Right lobe of liver (tissue), 6 donors: ENCODE results near the gene ENPP3. TPM values are rescaled to one million over a fixed set of nuclear protein-coding genes. Genes with fewer than 3 reads are reported as not detected.

Experiments used
- ATAC-seq, 4 donors: fragments of 200-7000 bp; cut with Tn5 transposase; one replicate each; pipeline ENCODE4 v1.9.1; 2020; ENCODE audit warnings: mild to moderate bottlenecking in 4 of 4, moderate library complexity in 4 of 4
- DNase-seq, 3 donors: peaks; one replicate each; pipeline ENCODE4 v3.0.0-alpha.2; 2020
- H3K27ac ChIP-seq, 3 donors: fragments of 200-600 bp; one replicate each; pipeline ENCODE4 v1.8.0; 2022
- H3K27me3 ChIP-seq, 2 donors: fragments of 200-600 bp; one replicate each; pipeline ENCODE4 v1.8.0; 2022
- H3K36me3 ChIP-seq, 4 donors: fragments of 200-600 bp; sonication (generic) in 1 of 4; one replicate each; pipeline versions ENCODE4 v1.5.1 to v1.8.0; 2017 to 2022; ENCODE audit warnings: control low read depth in 1 of 4
- H3K4me1 ChIP-seq, 4 donors: fragments of 200-600 bp; sonication (generic) in 1 of 4; one replicate each; pipeline versions ENCODE4 v1.5.1 to v1.8.0; 2017 to 2022; ENCODE audit warnings: control low read depth in 1 of 4
- H3K4me3 ChIP-seq, 3 donors: fragments of 200-600 bp; one replicate each; pipeline ENCODE4 v1.8.0; 2022
- H3K9me3 ChIP-seq, 4 donors: fragments of 200-600 bp; sonication (generic) in 1 of 4; one replicate each; pipeline versions ENCODE4 v1.5.1 to v1.8.0; 2017 to 2022; ENCODE audit warnings: control low read depth in 1 of 4
- POLR2A ChIP-seq: fragments of 450-650 bp; IDR thresholded peaks from one replicate; pipeline ENCODE4 v1.6.1; 2017; ENCODE audit warnings: antibody characterized with exemption, mild to moderate bottlenecking
- WGBS: methylation state at CpG from one replicate; pipeline ENCODE4 v1.1.6; 2018; ENCODE audit warnings: low coverage, low lambda C conversion rate; ENCODE audit not compliant: insufficient coverage; ENCODE audit errors: missing lambda C conversion rate; 5-methylcytosine and 5-hydroxymethylcytosine counted together
- intact Hi-C, 2 donors: fragments of 100-400 bp; cut with DNase I; formaldehyde crosslinking; loops; one replicate each; pipeline versions ENCODE4 v1.11.2 to v1.14.1; 2022
- total RNA-seq, 6 experiments: library from RNA; depleted of rRNA in 2 of 6; stranded (reverse); fragments of >200 nt in 2 of 6; fragmentation: NEBNext Ultra II Directional in 3 of 6; extraction: Animal tissue kit (Norgen Biotek cat#: 25700) in 3 of 6; gene quantifications; one replicate each; pipeline versions ENCODE4 v1.1.0 to v1.2.4, GENCODE V29; 2016 to 2023
- TF ChIP-seq, protein P1 (sequence below), 4 donors: fragments of 200-600 bp in 3 of 4; fragments of 450-650 bp in 1 of 4; IDR thresholded peaks; one replicate each; pipeline versions ENCODE4 v1.5.1 to v1.8.0; 2016 to 2022; ENCODE audit warnings: antibody characterized with exemption in 4 of 4, mild to moderate bottlenecking in 2 of 4
- donor health status: DM: no; HTN: yes; CAD: no.
- donor health status: DM: no; HTN: no; CAD: no.
- donor health status: DM: no; HTN: no; CAD: no.
- donor health status: DM: no; HTN: yes; CAD: no.
- donor health status: DM: no; HTN: yes; CAD: no.

The ENPP3 gene
- total RNA-seq, 6 experiments from 2014 or later = 0.63 to 2.7 (median 1.5) TPM

- WGBS = 78% methylated on average over 5 of the region's 5 CpGs
- intact Hi-C loops = no loop called here
- H3K4me1 ChIP-seq = peaks cover 0 to 17% (median 3%) of the 10 kb centered on the region in 4 donors
- no peak overlapping the region for H3K4me3 ChIP-seq
- ATAC-seq (peak in 1 of 4 donors; percentile 32), DNase-seq (no peak)
- H3K36me3 ChIP-seq = no peaks in the 10 kb centered on the region
- no peaks in the 10 kb centered on the region for H3K27me3 ChIP-seq
- no peak overlapping the region for H3K27ac ChIP-seq
- TF ChIP-seq, protein P1, sequence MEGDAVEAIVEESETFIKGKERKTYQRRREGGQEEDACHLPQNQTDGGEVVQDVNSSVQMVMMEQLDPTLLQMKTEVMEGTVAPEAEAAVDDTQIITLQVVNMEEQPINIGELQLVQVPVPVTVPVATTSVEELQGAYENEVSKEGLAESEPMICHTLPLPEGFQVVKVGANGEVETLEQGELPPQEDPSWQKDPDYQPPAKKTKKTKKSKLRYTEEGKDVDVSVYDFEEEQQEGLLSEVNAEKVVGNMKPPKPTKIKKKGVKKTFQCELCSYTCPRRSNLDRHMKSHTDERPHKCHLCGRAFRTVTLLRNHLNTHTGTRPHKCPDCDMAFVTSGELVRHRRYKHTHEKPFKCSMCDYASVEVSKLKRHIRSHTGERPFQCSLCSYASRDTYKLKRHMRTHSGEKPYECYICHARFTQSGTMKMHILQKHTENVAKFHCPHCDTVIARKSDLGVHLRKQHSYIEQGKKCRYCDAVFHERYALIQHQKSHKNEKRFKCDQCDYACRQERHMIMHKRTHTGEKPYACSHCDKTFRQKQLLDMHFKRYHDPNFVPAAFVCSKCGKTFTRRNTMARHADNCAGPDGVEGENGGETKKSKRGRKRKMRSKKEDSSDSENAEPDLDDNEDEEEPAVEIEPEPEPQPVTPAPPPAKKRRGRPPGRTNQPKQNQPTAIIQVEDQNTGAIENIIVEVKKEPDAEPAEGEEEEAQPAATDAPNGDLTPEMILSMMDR (IDR thresholded peaks at IDR 0.05) = no peak
- no peak for TF ChIP-seq POLR2A
- H3K9me3 ChIP-seq = no peaks in the 10 kb centered on the region
These were observed 15.4 kb downstream of the ENPP3 start for GRCh38 chr6:131652472-131652871.

GRCh38 chr6:131654326-131654725 is 17.2 kb downstream of the ENPP3 start:
- DNase-seq = no peak
- 100% methylated on average over 2 of the region's 3 CpGs for WGBS
- Histone ChIP-seq H3K36me3 (no peaks in the 10 kb centered on the region), H3K9me3 (no peaks in the 10 kb centered on the region), H3K27ac (no peak overlapping the region), H3K27me3 (no peaks in the 10 kb centered on the region), H3K4me3 (no peak overlapping the region), H3K4me1 (peaks cover 0 to 17% (median 3%) of the 10 kb centered on the region in 4 donors)
- no peak for TF ChIP-seq POLR2A
- TF ChIP-seq, protein P1 (IDR thresholded peaks at IDR 0.05) = no peak
- ATAC-seq = no peak
- intact Hi-C loops = no loop called here

DNA sequence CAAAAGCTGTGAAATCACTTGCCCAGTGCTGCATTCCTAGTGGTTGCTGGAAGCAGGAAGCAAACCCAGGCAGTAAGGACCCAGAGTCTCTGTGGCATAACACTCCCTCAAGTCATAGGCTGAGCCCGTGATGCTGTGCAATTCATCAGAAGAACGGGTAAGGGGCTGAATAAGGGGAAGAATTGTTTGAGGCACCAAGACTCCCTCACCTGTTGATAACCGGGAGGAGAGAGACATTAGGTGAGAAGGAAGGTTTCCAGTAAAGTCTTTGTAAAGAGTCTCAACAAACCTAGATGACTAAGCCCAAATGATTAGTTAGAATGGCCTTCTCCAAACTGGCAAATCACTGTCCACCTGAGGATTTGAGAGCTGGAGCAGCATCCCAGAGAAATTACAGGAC is 18.3 kb downstream of the ENPP3 start:
- Histone ChIP-seq H3K27me3 (no peaks in the 10 kb centered on the region), H3K36me3 (no peaks in the 10 kb centered on the region), H3K4me3 (no peak overlapping the region), H3K4me1 (peaks cover 0 to 17% (median 3%) of the 10 kb centered on the region in 4 donors), H3K27ac (no peak overlapping the region), H3K9me3 (no peaks in the 10 kb centered on the region)
- no peak for TF ChIP-seq POLR2A
- TF ChIP-seq, protein P1 (IDR thresholded peaks at IDR 0.05) = no peak
- 92% methylated on average over 3 of the region's 3 CpGs for WGBS
- DNase-seq (no peak), ATAC-seq (no peak)
- intact Hi-C loops = no loop called here

DNA sequence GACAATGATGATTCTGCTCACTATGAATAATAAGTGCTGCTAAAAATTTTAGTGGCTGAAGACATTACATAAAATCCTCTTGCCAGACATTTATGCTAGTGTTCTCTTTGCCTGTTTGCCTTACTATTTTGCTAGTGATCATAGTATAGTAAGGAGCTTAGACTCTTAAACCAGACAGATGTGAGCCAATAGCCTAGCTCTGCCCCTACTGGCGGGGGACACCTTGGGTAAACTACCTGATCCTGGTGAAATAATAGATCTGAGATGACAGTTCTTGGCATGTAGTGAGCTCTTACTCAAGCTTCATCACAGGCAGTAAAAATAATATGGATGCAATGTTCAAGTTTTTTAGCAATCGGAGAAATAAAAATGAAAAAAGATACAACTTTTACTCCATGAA is 18.8 kb downstream of the ENPP3 start:
- DNase-seq (no peak), ATAC-seq (no peak)
- H3K9me3 ChIP-seq = no peaks in the 10 kb centered on the region
- no peak overlapping the region for H3K27ac ChIP-seq
- H3K27me3 ChIP-seq = no peaks in the 10 kb centered on the region
- H3K36me3 ChIP-seq = no peaks in the 10 kb centered on the region
- H3K4me1 ChIP-seq = peaks cover 0 to 17% (median 3%) of the 10 kb centered on the region in 4 donors
- H3K4me3 ChIP-seq = no peak overlapping the region
- intact Hi-C loops = no loop called here
- 100% methylated on average over 2 of the region's 2 CpGs for WGBS
- TF ChIP-seq POLR2A = no peak
- TF ChIP-seq, protein P1 (IDR thresholded peaks at IDR 0.05) = no peak

DNA sequence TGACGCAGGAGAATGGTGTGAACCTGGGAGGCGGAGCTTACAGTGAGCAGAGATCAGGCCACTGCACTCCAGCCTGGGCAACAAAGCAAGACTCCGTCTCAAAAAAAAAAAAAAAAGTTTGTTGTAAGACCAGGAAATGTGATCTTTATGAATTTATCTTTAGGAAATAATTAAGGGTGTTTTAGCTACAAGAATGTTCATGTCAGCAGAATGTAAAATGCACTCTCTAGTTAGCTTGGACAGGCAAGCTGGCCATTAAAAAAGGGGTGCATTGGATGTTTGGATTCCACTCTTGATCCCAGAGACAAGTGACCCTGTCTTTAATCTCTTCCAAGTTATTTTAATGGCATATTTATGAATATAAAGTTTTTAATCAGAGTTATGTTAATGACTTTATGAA is 19.6 kb downstream of the ENPP3 start:
- H3K4me3 ChIP-seq = no peak overlapping the region
- ATAC-seq = no peak
- TF ChIP-seq, protein P1 (IDR thresholded peaks at IDR 0.05) = no peak
- TF ChIP-seq POLR2A = no peak
- peaks cover 0 to 10% (median 3%) of the 10 kb centered on the region in 4 donors for H3K4me1 ChIP-seq
- H3K9me3 ChIP-seq = no peaks in the 10 kb centered on the region
- H3K36me3 ChIP-seq = no peaks in the 10 kb centered on the region
- H3K27me3 ChIP-seq = no peaks in the 10 kb centered on the region
- DNase-seq = no peak
- H3K27ac ChIP-seq = no peak overlapping the region
- intact Hi-C loops = no loop called here
- WGBS = 60% methylated on average over 2 of the region's 3 CpGs
